ENCODE data around the gene SYT1. TPM values are rescaled to one million over a fixed set of nuclear protein-coding genes. Genes with fewer than 3 reads are reported as not detected.

Gene SYT1
- total RNA-seq, 3 donors from 2014 or later: 1.4 to 11.8 (median 2.0) TPM

GRCh38 chr12:79071498-79071897 is 206.9 kb downstream of the SYT1 start:
- Histone ChIP-seq H3K9me3 (no peaks in the 10 kb centered on the region), H3K36me3 (ENCODE audit: low read depth) (no peaks in the 10 kb centered on the region), H3K4me3 (no peak overlapping the region), H3K4me1 (ENCODE audit: low read depth) (no peaks in the 10 kb centered on the region)
- DNase-seq: no peak
- no peak for TF ChIP-seq CTCF (IDR thresholded peaks at IDR 0.05)
- intact Hi-C loops (cut with DNase I, micrococcal nuclease): no loop called here
- ATAC-seq: no peak

- intact Hi-C loops (cut with DNase I, micrococcal nuclease): no loop called here
- no peaks in the 10 kb centered on the region for H3K36me3 ChIP-seq (ENCODE audit: low read depth)
- H3K4me3 ChIP-seq: no peak overlapping the region
- no peak for TF ChIP-seq CTCF (IDR thresholded peaks at IDR 0.05)
- H3K9me3 ChIP-seq: no peaks in the 10 kb centered on the region
- DNase-seq (no peak), ATAC-seq (no peak)
- no peaks in the 10 kb centered on the region for H3K4me1 ChIP-seq (ENCODE audit: low read depth)
These were observed 208.9 kb downstream of the SYT1 start for GRCh38 chr12:79073506-79073905.

GRCh38 chr12:79082595-79082994 is 218.0 kb downstream of the SYT1 start:
- TF ChIP-seq CTCF (IDR thresholded peaks at IDR 0.05): no peak
- DNase-seq: no peak
- Histone ChIP-seq H3K4me3 (no peak overlapping the region), H3K9me3 (no peaks in the 10 kb centered on the region), H3K4me1 (ENCODE audit: low read depth) (no peaks in the 10 kb centered on the region), H3K36me3 (ENCODE audit: low read depth) (no peaks in the 10 kb centered on the region)
- intact Hi-C loops (cut with DNase I, micrococcal nuclease): no loop called here
- no peak for ATAC-seq

- DNase-seq (no peak), ATAC-seq (no peak)
- intact Hi-C loops (cut with DNase I, micrococcal nuclease): no loop called here
- H3K36me3 ChIP-seq (ENCODE audit: low read depth): no peaks in the 10 kb centered on the region
- no peak overlapping the region for H3K4me3 ChIP-seq
- H3K9me3 ChIP-seq: no peaks in the 10 kb centered on the region
- no peaks in the 10 kb centered on the region for H3K4me1 ChIP-seq (ENCODE audit: low read depth)
- no peak for TF ChIP-seq CTCF (IDR thresholded peaks at IDR 0.05)
These were observed 218.6 kb downstream of the SYT1 start for GRCh38 chr12:79083181-79083580.

GRCh38 chr12:79085106-79085682 is 220.6 kb downstream of the SYT1 start:
- no peak for TF ChIP-seq CTCF (IDR thresholded peaks at IDR 0.05)
- no peak overlapping the region for H3K4me3 ChIP-seq
- DNase-seq (no peak), ATAC-seq (no peak)
- no peaks in the 10 kb centered on the region for H3K36me3 ChIP-seq (ENCODE audit: low read depth)
- no peaks in the 10 kb centered on the region for H3K9me3 ChIP-seq
- intact Hi-C loops (cut with DNase I, micrococcal nuclease): no loop called here
- no peaks in the 10 kb centered on the region for H3K4me1 ChIP-seq (ENCODE audit: low read depth)
